ENCODE data around the gene DDX60. TPM values are rescaled to one million over a fixed set of nuclear protein-coding genes. Genes with fewer than 3 reads are reported as not detected.

Gene DDX60
- total RNA-seq, 1 experiment from 2014 or later = 12.2 TPM

GRCh38 chr4:168353746-168354145, 35.2 kb upstream of the DDX60 start:
- Histone ChIP-seq H3K27ac (no peak overlapping the region), H3K4me3 (no peak overlapping the region), H3K79me2 (ENCODE audit: low read depth) (no peaks in the 10 kb centered on the region), H3K4me2 (no peak overlapping the region), H3F3A (ENCODE audit: insufficient read depth, low read depth) (no peaks in the 10 kb centered on the region), H3K36me3 (ENCODE audit: low read depth) (no peaks in the 10 kb centered on the region), H4K20me1 (ENCODE audit: insufficient read depth) (no peaks in the 10 kb centered on the region), H3K9me2 (ENCODE audit: insufficient read depth) (no peaks in the 10 kb centered on the region), H3K4me1 (replicated peaks; ENCODE audit: insufficient read depth) (no peaks in the 10 kb centered on the region), H2AFZ (no peak overlapping the region), H3K27me3 (ENCODE audit: insufficient read depth, low read depth) (no peaks in the 10 kb centered on the region), H3K9me3 (ENCODE audit: insufficient read depth, low read depth) (no peaks in the 10 kb centered on the region)
- ChIA-PET POLR2A (ENCODE audit: unreplicated experiment) (no interaction called here), CTCF (no interaction called here)
- DNase-seq = no peak
- BruUV-seq (replicated peaks) = no TSS peak
- intact Hi-C loops (cut with micrococcal nuclease; ENCODE audit: unreplicated experiment) = no loop called here
- TF ChIP-seq EZH2 (IDR thresholded peaks at IDR 0.05; ENCODE audit: low read depth) (no peak), CTCF (conservative IDR thresholded peaks at IDR 0.05) (no peak)

DNA sequence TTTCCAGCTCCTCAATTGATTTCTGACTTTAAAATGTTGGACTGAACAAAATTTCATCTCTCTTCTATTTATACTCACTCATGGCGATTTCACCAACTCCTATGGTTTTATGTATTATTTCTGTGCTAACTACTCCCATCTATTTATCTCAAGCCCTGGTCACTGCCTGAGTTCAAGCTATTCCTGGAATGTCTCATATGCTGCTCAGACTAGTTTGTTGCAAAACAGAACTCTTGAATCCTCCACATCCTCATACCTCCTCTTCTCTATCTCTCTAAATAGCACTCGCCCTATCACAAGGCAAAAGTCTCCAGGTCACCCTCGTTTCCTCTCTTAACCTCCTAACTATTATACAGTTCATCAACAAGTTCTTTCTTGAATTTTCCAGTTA, 19.0 kb upstream of the DDX60 start:
- intact Hi-C loops (cut with micrococcal nuclease; ENCODE audit: unreplicated experiment) = no loop called here
- H3K4me3 ChIP-seq = no peak overlapping the region
- no peaks in the 10 kb centered on the region for H4K20me1 ChIP-seq (ENCODE audit: insufficient read depth)
- no peak overlapping the region for H2AFZ ChIP-seq
- POLR2A ChIA-PET (ENCODE audit: unreplicated experiment) = no interaction called here
- H3K27me3 ChIP-seq (ENCODE audit: insufficient read depth, low read depth) = no peaks in the 10 kb centered on the region
- H3K79me2 ChIP-seq (ENCODE audit: low read depth) = no peaks in the 10 kb centered on the region
- no peaks in the 10 kb centered on the region for H3K4me1 ChIP-seq (replicated peaks; ENCODE audit: insufficient read depth)
- no peak overlapping the region for H3K27ac ChIP-seq
- TF ChIP-seq CTCF (conservative IDR thresholded peaks at IDR 0.05) = no peak
- TF ChIP-seq EZH2 (IDR thresholded peaks at IDR 0.05; ENCODE audit: low read depth) = no peak
- no peaks in the 10 kb centered on the region for H3F3A ChIP-seq (ENCODE audit: insufficient read depth, low read depth)
- CTCF ChIA-PET = no interaction called here
- no TSS peak for BruUV-seq (replicated peaks)
- DNase-seq = no peak
- H3K9me3 ChIP-seq (ENCODE audit: insufficient read depth, low read depth) = no peaks in the 10 kb centered on the region
- no peaks in the 10 kb centered on the region for H3K36me3 ChIP-seq (ENCODE audit: low read depth)
- no peaks in the 10 kb centered on the region for H3K9me2 ChIP-seq (ENCODE audit: insufficient read depth)
- H3K4me2 ChIP-seq = no peak overlapping the region

DNA sequence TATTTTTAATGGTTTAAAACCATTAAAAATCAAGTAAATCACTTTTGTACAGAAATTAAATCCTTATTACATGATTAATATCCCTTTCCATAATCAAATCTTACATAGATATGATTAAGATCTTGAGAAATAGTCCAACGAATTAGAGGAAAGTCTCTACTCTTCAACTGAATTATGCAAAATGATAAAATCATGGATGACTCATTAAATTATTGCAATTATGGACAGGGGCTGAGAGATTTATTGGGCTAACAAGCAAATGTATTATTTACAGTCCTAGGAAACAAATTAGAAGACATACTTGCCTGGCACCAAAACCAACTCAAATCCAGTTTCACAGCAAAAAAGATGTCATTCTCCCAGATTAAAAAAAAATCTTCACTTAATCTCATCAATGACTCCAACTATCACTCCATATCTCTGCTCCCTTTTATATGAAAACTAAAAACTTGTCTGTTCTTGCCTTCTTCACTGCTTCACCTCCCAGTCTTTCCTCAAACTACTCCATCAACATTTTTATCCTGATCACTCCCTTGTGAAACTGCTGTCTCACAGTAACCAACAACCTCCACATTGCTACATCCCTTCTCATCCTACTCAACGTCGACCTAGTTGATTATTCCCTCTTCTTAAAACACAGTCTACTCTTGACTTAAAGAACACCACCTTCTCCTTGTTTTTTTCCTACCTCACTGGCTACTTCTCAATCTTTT, 18.4 kb upstream of the DDX60 start:
- Histone ChIP-seq H3K9me2 (ENCODE audit: insufficient read depth) (no peaks in the 10 kb centered on the region), H3F3A (ENCODE audit: insufficient read depth, low read depth) (no peaks in the 10 kb centered on the region), H3K9me3 (ENCODE audit: insufficient read depth, low read depth) (no peaks in the 10 kb centered on the region), H2AFZ (no peak overlapping the region), H3K27ac (no peak overlapping the region), H3K4me2 (no peak overlapping the region), H3K4me1 (replicated peaks; ENCODE audit: insufficient read depth) (no peaks in the 10 kb centered on the region), H3K4me3 (no peak overlapping the region), H3K36me3 (ENCODE audit: low read depth) (no peaks in the 10 kb centered on the region), H3K79me2 (ENCODE audit: low read depth) (no peaks in the 10 kb centered on the region), H4K20me1 (ENCODE audit: insufficient read depth) (no peaks in the 10 kb centered on the region), H3K27me3 (ENCODE audit: insufficient read depth, low read depth) (no peaks in the 10 kb centered on the region)
- no peak for DNase-seq
- no TSS peak for BruUV-seq (replicated peaks)
- CTCF ChIA-PET = no interaction called here
- TF ChIP-seq CTCF (conservative IDR thresholded peaks at IDR 0.05) = no peak
- no peak for TF ChIP-seq EZH2 (IDR thresholded peaks at IDR 0.05; ENCODE audit: low read depth)
- POLR2A ChIA-PET (ENCODE audit: unreplicated experiment) = no interaction called here
- intact Hi-C loops (cut with micrococcal nuclease; ENCODE audit: unreplicated experiment) = no loop called here

All from PC-9 (cell line).